CD4-positive, alpha-beta T cell treated with Interleukin-6 at 100 ng/mL for 8 hours (primary cell): ENCODE data around the gene KLRF1.

Experiments used
- DNase-seq: peaks from one replicate; pipeline ENCODE4 v3.0.0-alpha.2; 2020; ENCODE audit warnings: mixed read lengths, low spot score

The KLRF1 gene

GRCh38 chr12:9827209-9827888 lies at the start of gene KLRF1:
Gene KLRF1 (plus strand): TSS chr12:9827481. CDS start chr12:9827545, 64 bp downstream.
- DNase-seq = no peak

- DNase-seq = no peak
Observed at GRCh38 chr12:9779209-9779608, 48.1 kb upstream of the KLRF1 start.

GRCh38 chr12:9781360-9781759 lies 45.9 kb upstream of the KLRF1 start:
- no peak for DNase-seq

- DNase-seq = no peak
Observed at GRCh38 chr12:9782547-9783382, 44.5 kb upstream of the KLRF1 start.

GRCh38 chr12:9784326-9784725 lies 43.0 kb upstream of the KLRF1 start:
- DNase-seq = no peak

- DNase-seq = no peak
Observed at GRCh38 chr12:9784816-9785215, 42.5 kb upstream of the KLRF1 start.

GRCh38 chr12:9786726-9787717 lies 40.3 kb upstream of the KLRF1 start:
- no peak for DNase-seq

GRCh38 chr12:9792185-9792900 lies 34.9 kb upstream of the KLRF1 start:
- DNase-seq = no peak

- no peak for DNase-seq
Observed at GRCh38 chr12:9792961-9793617, 34.2 kb upstream of the KLRF1 start.

- DNase-seq = peak; percentile 12
Observed at GRCh38 chr12:9793779-9794395, 33.4 kb upstream of the KLRF1 start.

GRCh38 chr12:9794484-9795093 lies 32.7 kb upstream of the KLRF1 start:
- DNase-seq = no peak

- no peak for DNase-seq
Observed at GRCh38 chr12:9795945-9796344, 31.3 kb upstream of the KLRF1 start.

GRCh38 chr12:9796346-9796745 lies 30.9 kb upstream of the KLRF1 start:
- DNase-seq = peak; percentile 19

GRCh38 chr12:9796971-9797370 lies 30.3 kb upstream of the KLRF1 start:
- no peak for DNase-seq

GRCh38 chr12:9797722-9798619 lies 29.3 kb upstream of the KLRF1 start:
- DNase-seq = peak; percentile 81

GRCh38 chr12:9799961-9800360 lies 27.3 kb upstream of the KLRF1 start:
- DNase-seq = no peak

- no peak for DNase-seq
Observed at GRCh38 chr12:9805883-9806282, 21.4 kb upstream of the KLRF1 start.

GRCh38 chr12:9806714-9807113 lies 20.6 kb upstream of the KLRF1 start:
- no peak for DNase-seq

GRCh38 chr12:9808504-9808903 lies 18.8 kb upstream of the KLRF1 start:
- no peak for DNase-seq
